Astrocyte (in vitro differentiated cells and primary cell): ENCODE data around the gene RNF157. TPM values are rescaled to one million over a fixed set of nuclear protein-coding genes. Genes with fewer than 3 reads are reported as not detected.

Experiments used
- DNase-seq: peaks from one replicate; pipeline ENCODE4 v3.0.0-alpha.2; 2010; ENCODE audit warnings: low read depth
- FAIRE-seq: peaks from 2 replicates; lab custom pipeline; 2011; peaks lifted over from hg19 to GRCh38; lab: Jason Lieb, UNC
- H2AFZ ChIP-seq: 2 replicates; pipeline ENCODE4 v1.6.0; 2012; ENCODE audit warnings: low read depth, low read length, inconsistent platforms
- H3K27ac ChIP-seq: 2 replicates; pipeline ENCODE4 v1.5.1; 2011; ENCODE audit warnings: low read depth, low read length, inconsistent platforms
- H3K27me3 ChIP-seq: 2 replicates; pipeline ENCODE4 v1.6.0; 2011; ENCODE audit warnings: low read length, inconsistent platforms; ENCODE audit not compliant: insufficient read depth
- H3K36me3 ChIP-seq: 2 replicates; pipeline ENCODE4 v1.5.1; 2011; ENCODE audit warnings: low read length, inconsistent platforms; ENCODE audit not compliant: insufficient read depth
- H3K4me1 ChIP-seq: 2 replicates; pipeline ENCODE4 v1.5.1; 2011; ENCODE audit warnings: low read length, inconsistent platforms; ENCODE audit not compliant: insufficient read depth
- H3K4me2 ChIP-seq: 2 replicates; pipeline ENCODE4 v1.6.0; 2012; ENCODE audit warnings: low read length, inconsistent platforms
- H3K4me3 ChIP-seq: 2 replicates; pipeline ENCODE4 v1.5.1; 2011; ENCODE audit warnings: low read depth, mild to moderate bottlenecking, low read length, inconsistent platforms; ENCODE audit not compliant: insufficient read depth
- H3K79me2 ChIP-seq: 2 replicates; pipeline ENCODE4 v1.6.0; 2012; ENCODE audit warnings: mild to moderate bottlenecking, low read length, inconsistent platforms; ENCODE audit not compliant: insufficient read depth
- H3K9ac ChIP-seq: 2 replicates; pipeline ENCODE4 v1.6.0; 2012; ENCODE audit warnings: mild to moderate bottlenecking, low read length, inconsistent platforms
- H3K9me3 ChIP-seq: 2 replicates; pipeline ENCODE4 v1.5.1; 2012; ENCODE audit warnings: low read depth, mild to moderate bottlenecking, low read length, inconsistent platforms; ENCODE audit not compliant: insufficient read depth
- H4K20me1 ChIP-seq: 2 replicates; pipeline ENCODE4 v1.6.0; 2012; ENCODE audit warnings: low read length, inconsistent platforms; ENCODE audit not compliant: insufficient read depth
- H3K27ac Mint-ChIP-seq: one replicate; pipeline ENCODE4 v1.8.0; 2021; ENCODE audit warnings: mild to moderate bottlenecking, mixed read lengths; ENCODE audit not compliant: unreplicated experiment
- H3K27me3 Mint-ChIP-seq: one replicate; pipeline ENCODE4 v1.8.0; 2021; ENCODE audit warnings: low read depth, mixed read lengths; ENCODE audit not compliant: unreplicated experiment
- H3K36me3 Mint-ChIP-seq: one replicate; pipeline ENCODE4 v1.8.0; 2021; ENCODE audit warnings: low read depth, mixed read lengths; ENCODE audit not compliant: unreplicated experiment
- H3K4me1 Mint-ChIP-seq: one replicate; pipeline ENCODE4 v1.8.0; 2021; ENCODE audit warnings: low read depth, mixed read lengths; ENCODE audit not compliant: unreplicated experiment
- H3K4me3 Mint-ChIP-seq: one replicate; pipeline ENCODE4 v1.8.0; 2021; ENCODE audit warnings: mild to moderate bottlenecking, moderate library complexity, mixed read lengths; ENCODE audit not compliant: unreplicated experiment
- H3K9me3 Mint-ChIP-seq: one replicate; pipeline ENCODE4 v1.8.0; 2021; ENCODE audit warnings: mild to moderate bottlenecking, mixed read lengths; ENCODE audit not compliant: unreplicated experiment
- CTCF ChIP-seq: IDR thresholded peaks from 2 replicates; pipeline ENCODE4 v1.5.1; 2011; ENCODE audit warnings: low read depth, mild to moderate bottlenecking, inconsistent platforms, low read length, moderate library complexity; ENCODE audit not compliant: insufficient read depth
- EZH2 ChIP-seq: IDR thresholded peaks from 2 replicates; pipeline ENCODE4 v1.6.1; 2012; ENCODE audit warnings: mild to moderate bottlenecking, low read length, inconsistent platforms; ENCODE audit not compliant: insufficient read depth
- total RNA-seq: library from RNA; stranded (reverse); gene quantifications from 2 replicates; pipeline ENCODE4 v1.2.1, GENCODE V29; 2021

RNF157 gene
- total RNA-seq, 1 donor from 2014 or later = 1.4 TPM

- H3K27me3 Mint-ChIP-seq = no peaks in the 10 kb centered on the region
- H3K4me3 Mint-ChIP-seq = no peak overlapping the region
- H3K4me3 ChIP-seq = no peak overlapping the region
- no peak overlapping the region for H3K9ac ChIP-seq
- H3K27me3 ChIP-seq = no peaks in the 10 kb centered on the region
- H2AFZ ChIP-seq = no peak overlapping the region
- peaks cover 4% of the 10 kb centered on the region for H3K36me3 Mint-ChIP-seq
- H4K20me1 ChIP-seq = peaks cover 5% of the 10 kb centered on the region
- peaks cover 19% of the 10 kb centered on the region for H3K79me2 ChIP-seq
- DNase-seq = no peak
- H3K9me3 Mint-ChIP-seq = no peaks in the 10 kb centered on the region
- H3K36me3 ChIP-seq = peaks cover 1% of the 10 kb centered on the region
- H3K9me3 ChIP-seq = no peaks in the 10 kb centered on the region
- H3K4me1 ChIP-seq = peaks cover 9% of the 10 kb centered on the region
- no peak overlapping the region for H3K27ac ChIP-seq
- TF ChIP-seq CTCF = no peak
- no peak for TF ChIP-seq EZH2
- no peak overlapping the region for H3K27ac Mint-ChIP-seq
- no peak for FAIRE-seq
- H3K4me1 Mint-ChIP-seq = peaks cover 4% of the 10 kb centered on the region
- H3K4me2 ChIP-seq = no peak overlapping the region
Observed at GRCh38 chr17:76106703-76107102, 133.6 kb downstream of the RNF157 start.

GRCh38 chr17:76104896-76105231, 135.4 kb downstream of the RNF157 start:
- Mint-ChIP-seq H3K4me1 (peaks cover 4% of the 10 kb centered on the region), H3K9me3 (no peaks in the 10 kb centered on the region), H3K27me3 (no peaks in the 10 kb centered on the region), H3K4me3 (no peak overlapping the region), H3K27ac (no peak overlapping the region), H3K36me3 (peaks cover 9% of the 10 kb centered on the region)
- peaks cover 9% of the 10 kb centered on the region for H3K4me1 ChIP-seq
- H3K79me2 ChIP-seq = peaks cover 26% of the 10 kb centered on the region
- no peaks in the 10 kb centered on the region for H3K9me3 ChIP-seq
- peaks cover 12% of the 10 kb centered on the region for H3K36me3 ChIP-seq
- no peak overlapping the region for H3K4me2 ChIP-seq
- H3K4me3 ChIP-seq = no peak overlapping the region
- H4K20me1 ChIP-seq = peaks cover 12% of the 10 kb centered on the region
- H2AFZ ChIP-seq = no peak overlapping the region
- H3K27me3 ChIP-seq = no peaks in the 10 kb centered on the region
- FAIRE-seq (no peak), DNase-seq (no peak)
- TF ChIP-seq EZH2 (no peak), CTCF (no peak)
- no peak overlapping the region for H3K27ac ChIP-seq
- H3K9ac ChIP-seq = no peak overlapping the region

GRCh38 chr17:76104140-76104895, 136.0 kb downstream of the RNF157 start:
- Mint-ChIP-seq H3K4me1 (peaks cover 4% of the 10 kb centered on the region), H3K36me3 (peaks cover 10% of the 10 kb centered on the region), H3K27ac (no peak overlapping the region), H3K27me3 (no peaks in the 10 kb centered on the region), H3K4me3 (no peak overlapping the region), H3K9me3 (no peaks in the 10 kb centered on the region)
- Histone ChIP-seq H4K20me1 (peaks cover 12% of the 10 kb centered on the region), H3K9me3 (no peaks in the 10 kb centered on the region), H3K9ac (peak overlapping the region; percentile 91), H3K4me3 (peak overlapping the region; percentile 89), H3K27ac (peak overlapping the region; percentile 80), H3K36me3 (peaks cover 17% of the 10 kb centered on the region), H3K27me3 (no peaks in the 10 kb centered on the region), H2AFZ (peak overlapping the region; percentile 98), H3K4me1 (peaks cover 9% of the 10 kb centered on the region), H3K79me2 (peaks cover 28% of the 10 kb centered on the region), H3K4me2 (peak overlapping the region; percentile 100)
- TF ChIP-seq CTCF (no peak), EZH2 (no peak)
- no peak for FAIRE-seq
- DNase-seq = no peak
